Fibroblast of skin of left quadriceps (primary cell): ENCODE data around the gene HHAT.

ENCODE experiments used
- DNase-seq, 2 experiments: peaks; one replicate each; pipeline ENCODE4 v3.0.0-alpha.2; 2013; ENCODE audit warnings: low read depth in 2 of 2

Gene HHAT

DNA sequence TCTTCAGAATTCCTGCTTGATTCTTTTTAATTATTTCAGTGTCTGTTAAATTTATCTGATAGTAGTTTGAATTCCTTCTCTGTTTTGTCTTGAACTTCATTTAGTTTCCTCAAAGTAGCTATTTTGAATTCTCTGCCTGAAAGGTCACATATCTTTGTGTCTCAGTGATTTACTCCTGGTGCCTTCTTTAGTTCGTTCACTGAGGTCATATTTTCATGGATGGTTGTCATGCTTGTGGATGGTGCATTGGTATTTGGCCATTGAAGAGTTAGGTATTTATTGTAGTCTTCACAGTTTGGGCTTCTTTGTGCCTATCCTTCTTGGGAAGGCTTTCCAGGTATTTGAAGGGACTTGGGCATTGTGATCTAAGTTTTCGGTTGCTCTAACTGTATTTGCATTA is 267.9 kb downstream of the HHAT start:
- no peak for DNase-seq

DNA sequence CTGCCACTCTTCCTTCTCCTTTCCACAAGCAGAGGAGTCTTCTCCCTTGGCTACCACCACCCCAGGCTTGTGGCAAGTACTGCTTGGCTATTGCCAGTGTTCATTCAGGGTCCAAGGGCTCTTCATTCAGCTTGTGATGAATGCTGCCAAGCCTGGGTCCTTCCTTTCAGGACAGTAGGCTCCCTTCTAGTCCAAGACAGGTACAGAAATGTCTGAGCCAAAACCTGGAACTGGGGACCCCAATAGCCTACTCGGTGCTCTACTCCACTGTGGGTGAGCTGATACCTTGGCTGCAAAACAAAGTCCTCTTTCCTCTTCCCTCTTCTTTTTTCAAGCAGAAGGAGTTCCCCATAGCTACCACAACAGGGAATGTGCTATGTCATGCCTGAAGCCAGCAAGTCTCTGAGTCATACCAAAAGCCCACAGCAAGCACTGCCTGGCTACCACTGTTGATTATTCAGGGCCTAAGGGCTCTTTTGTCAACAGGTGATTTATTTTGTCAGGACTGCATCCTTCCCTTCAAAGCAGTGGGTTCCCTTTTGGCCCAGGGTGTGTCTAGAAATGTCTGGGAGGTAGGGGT is 268.9 kb downstream of the HHAT start:
- DNase-seq, result peak; percentile 84 to 86

DNA sequence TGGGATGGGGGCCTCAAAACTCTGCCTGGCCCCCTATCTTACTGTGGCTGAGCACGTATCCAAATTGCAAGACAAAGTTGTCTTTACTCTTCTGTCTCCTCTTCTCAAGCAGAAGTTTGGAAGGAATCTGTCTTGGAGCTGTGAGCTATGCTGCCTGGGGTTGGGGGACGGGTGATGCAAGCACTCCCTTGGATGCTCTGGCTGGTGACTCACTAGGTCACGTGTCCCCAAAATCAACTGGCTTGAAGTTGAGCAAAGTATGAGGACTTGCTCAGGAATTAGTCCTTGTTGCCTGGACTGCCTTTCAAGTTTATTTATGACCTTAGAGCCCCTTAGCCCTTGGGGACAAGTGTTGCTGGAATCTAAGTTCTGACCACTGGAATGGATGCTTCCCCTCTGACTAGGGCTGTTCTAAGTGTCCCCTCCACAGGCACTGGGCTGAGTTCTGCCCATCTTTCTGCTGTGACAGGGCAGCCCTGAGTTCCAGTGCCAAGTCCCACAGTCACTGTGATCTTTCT is 269.5 kb downstream of the HHAT start:
- peak; percentile 96 for DNase-seq

GRCh38 chr1:210600421-210601159 is 271.9 kb downstream of the HHAT start:
- DNase-seq, result no peak

- no peak for DNase-seq
These were observed 274.4 kb downstream of the HHAT start for GRCh38 chr1:210603123-210603522.

DNA sequence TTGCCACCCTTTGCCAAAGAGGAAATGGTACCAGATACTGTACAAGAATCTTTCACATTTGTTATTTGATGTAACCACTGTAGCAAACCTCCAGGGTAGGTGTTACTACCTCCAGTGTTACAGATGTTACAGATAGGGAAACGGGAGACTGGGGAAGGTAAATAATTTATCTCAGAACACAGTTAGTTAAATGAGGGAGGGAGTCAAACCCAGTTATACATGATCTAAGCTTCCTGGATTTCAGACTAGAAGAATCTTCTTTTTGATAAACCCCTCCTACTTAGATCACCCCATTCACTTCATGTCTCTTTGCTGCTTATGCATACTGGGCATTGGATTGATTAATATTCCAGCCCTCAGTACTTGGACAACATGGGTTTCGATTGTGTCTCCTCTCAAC is 276.4 kb downstream of the HHAT start:
- no peak for DNase-seq

DNA sequence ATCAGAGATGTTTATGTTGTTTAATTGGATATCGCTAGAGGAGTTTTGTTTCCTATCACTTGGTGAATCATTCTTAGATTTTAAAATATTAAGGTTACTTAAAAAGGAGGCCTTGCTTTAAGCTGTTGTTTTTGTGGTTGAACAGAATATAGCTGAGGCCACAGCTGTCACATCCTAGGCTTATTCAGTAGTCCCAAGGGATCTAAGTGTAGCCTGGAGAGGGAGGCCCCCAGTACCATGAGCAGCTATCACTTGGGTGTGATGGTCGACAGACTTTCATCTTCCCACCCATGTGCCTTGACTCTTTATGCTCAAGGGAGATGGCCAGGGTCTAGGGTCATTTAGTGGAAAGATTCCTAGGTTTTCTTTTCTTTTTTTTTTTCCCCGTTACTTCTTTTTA is 278.7 kb downstream of the HHAT start:
- DNase-seq, result no peak

DNA sequence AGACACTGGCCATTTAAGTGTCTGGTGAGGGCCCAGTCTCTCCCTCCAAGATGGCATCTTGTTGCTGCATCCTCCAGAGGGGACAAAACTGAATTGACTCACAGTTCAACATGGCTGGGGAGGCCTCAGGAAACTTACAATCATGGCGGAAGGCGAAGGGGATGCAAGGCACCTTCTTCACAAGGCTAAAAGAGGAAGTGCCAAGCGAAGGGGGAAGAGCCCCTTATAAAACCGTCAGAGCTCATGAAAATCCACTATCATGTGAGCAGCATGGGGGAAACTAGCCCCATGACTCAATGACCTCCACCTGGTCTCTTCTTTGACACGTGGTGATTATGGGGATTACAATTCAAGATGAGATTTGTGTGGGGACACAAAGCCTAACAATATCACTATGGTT is 280.1 kb downstream of the HHAT start:
- no peak for DNase-seq

DNA sequence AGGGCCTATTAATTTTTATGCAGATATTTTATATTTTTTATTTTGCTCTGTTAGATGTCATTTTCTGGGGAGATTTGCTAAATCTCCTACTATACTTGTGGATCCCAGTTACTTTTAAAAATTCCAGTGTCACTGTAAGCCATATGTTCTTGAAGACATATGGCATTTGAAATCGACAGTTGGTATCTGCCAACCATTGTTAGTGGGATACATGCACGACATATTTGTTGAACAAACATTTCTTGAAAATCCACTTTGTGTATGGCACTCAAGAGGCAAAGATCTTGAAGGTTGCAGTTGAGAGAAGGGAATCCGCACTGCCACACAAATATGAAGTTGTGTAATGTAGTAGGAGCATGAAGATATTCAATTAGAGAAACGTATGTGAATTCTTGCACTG is 287.7 kb downstream of the HHAT start:
- no peak for DNase-seq

DNA sequence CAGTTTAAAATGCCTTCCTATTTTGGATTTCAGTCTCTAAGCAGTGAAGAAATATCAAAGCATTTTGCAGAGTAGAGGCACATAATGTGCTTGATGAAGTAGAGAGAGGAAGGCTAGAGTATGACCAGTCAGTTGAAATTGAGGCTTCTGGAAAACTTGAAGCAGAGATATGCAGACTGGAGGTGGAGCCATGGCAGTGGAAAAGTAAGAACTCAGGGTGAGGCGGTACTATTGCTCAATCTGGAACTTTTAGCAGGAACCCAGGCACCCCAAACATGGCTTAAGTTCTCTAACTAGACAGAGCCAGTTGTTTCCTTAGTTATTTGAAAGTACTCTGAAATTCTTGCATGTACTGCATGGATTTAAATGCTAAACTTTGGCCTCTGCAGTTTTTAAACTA is 288.6 kb downstream of the HHAT start:
- DNase-seq, result no peak

GRCh38 chr1:210618369-210618768 is 289.7 kb downstream of the HHAT start:
- no peak for DNase-seq

DNA sequence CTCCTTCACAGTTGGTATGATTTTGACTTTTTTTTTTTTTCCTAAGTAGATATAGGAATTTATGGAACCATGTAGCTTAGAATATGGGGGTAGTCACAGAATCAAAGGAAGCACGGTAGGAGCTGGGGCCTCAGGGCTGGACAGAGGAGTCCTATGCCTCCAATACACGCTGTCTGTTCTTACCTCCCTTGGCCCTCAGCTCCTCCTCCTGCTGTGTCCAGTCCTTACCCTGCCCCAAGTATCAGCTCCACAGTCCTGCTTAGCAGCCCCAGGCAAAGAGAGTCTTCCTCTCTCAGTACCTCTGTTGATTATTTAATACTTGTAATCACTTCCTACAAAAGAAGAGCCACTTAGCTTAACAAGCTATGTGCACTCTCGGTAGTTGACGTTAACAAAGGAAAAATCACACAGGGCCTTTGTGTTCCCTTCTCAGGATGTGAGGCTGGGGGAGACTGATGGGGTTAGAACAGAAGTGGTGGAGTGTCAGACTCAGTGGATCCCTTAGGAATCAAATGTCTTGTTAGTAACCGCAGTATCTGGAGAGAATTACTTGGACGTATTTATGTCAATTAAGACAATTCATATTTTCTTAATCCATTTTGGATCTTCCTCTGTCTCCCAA is 292.3 kb downstream of the HHAT start:
- no peak for DNase-seq

DNA sequence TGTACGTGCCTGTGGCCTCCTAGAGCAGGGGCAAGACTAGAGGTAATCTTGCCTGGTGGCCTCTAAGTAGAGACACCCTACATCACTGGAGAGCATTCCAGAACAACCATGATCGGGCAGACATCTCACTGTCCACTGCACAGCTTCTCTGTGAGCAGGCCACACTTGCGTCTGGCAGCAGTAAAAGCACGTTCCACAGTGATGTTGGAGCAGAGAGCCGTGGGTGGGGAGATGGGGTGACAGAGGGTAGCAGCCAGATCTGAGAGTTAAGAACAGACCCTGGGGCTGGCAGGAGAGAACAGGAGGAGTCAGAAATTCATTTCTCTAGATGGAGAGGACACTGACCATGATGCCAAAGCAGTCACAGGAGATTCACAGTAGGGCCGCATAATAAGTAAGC is 293.0 kb downstream of the HHAT start:
- no peak for DNase-seq

DNA sequence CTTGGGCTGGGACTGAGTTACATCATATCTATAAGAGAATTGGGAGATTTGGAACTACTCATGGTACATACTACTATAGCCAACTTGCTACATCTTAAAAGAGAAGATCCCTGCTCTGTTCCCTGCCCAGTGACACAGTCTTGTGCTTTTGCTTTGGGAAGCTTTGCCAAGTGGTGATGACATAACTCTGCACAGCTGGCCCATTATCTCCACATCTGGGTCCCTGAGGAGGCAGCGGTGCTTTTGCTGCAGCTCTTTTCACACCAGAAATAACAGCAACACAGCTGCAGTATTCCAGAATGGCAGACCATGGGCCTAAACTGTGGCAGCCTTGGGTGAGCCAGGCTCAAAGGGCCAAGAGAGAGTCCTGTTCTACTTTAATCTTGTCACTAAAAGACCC is 296.0 kb downstream of the HHAT start:
- DNase-seq, result no peak

DNA sequence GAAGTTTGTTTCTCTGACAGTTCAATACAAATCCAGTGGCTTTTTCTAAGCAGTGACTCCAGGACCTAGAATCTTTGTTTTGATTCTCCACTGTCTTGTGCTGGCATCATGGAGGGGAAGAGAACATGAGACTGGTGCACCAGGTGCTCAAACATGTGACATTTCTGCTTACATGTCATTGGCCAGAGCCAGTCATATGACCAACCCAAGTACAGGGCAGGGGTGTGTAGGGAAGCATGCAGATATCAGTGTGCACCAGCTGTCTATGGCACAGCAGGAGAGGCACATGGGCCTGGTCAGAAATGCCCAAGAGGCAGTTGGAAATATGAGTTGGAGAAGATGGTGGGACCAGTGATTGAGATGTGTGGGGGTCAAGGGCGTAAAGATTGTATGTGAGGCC is 297.0 kb downstream of the HHAT start:
- DNase-seq, result no peak

DNA sequence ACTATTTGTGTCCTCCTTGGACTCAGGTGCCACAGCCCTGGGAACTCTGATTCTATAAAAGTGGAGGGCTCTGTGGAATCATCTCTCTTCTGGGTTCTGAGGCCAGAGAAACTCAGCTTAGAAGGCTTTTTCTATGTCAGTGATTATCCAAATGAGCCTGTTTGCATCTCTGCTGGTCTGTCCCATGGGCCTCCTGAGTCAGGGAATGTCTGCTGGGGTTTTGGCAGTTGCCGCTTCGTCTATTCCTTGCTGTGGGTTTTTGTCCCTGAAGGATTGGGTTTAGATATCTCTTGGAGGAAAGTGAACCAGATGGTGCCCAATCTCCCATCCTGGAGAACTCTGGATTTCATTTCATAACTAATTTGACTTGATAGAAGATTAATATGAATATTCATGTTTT is 297.6 kb downstream of the HHAT start:
- DNase-seq, result no peak

DNA sequence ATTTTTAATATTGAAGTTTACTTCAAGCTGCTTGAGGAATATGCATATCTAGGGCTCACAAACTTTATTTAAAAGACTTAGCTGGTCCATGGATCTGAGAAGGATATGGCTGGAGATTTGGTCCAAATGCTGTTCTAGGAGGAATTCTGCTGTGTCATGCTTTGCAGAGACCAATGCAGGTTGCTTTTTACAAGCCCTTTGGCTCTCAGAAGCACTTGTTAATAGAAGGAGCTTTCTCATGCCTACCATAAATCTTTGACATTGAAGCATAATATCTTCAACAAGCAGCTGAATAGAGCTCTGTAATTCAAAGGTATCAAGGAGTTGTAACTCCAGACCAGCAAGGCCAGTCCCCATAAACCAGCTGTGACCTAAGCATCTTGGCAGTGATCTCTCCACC is 299.1 kb downstream of the HHAT start:
- DNase-seq, result no peak

- no peak for DNase-seq
These were observed 300.6 kb downstream of the HHAT start for GRCh38 chr1:210629276-210629675.

- no peak for DNase-seq
These were observed 302.7 kb downstream of the HHAT start for GRCh38 chr1:210631399-210631798.

- DNase-seq, result no peak
These were observed 304.4 kb downstream of the HHAT start for GRCh38 chr1:210633140-210633539.

DNA sequence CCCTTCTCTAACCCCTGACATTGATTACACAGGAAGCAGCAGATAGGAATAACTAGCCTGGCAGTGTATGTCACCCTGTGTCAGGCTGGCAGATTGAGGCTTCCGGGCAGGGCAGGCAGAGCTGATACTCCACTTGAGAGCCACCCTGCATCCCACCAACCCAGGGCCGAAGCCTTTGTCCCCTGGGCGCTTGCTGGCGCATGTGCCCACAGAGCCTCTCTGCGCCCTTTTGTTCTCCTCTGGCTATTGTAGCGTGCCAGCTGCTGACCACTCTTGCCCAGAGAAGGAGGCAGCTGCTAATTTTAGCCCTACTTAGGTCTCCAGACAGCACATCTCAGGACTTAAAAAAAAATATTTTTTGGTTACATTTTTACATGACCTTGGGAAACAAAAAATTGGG is 304.9 kb downstream of the HHAT start:
- no peak for DNase-seq

DNA sequence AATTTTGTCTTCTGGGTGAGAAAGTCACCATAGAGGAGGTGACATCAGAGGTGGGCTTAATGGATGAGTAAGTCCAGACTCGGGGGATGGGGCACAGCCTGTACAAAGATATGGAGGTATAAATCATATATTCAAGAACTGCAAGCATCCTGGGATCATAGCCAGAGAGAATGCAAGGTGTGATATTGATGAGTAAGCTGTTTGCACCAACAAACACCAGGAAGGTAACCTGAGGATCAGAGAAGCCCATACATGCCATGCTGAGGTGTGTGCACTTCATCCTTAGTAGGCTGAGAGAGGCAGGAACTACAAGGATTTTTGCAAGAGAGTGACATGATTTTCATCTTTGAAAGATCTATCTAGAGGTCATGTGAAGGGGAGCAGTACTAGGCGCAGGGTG is 306.4 kb downstream of the HHAT start:
- DNase-seq, result no peak

- DNase-seq, result no peak
These were observed 312.9 kb downstream of the HHAT start for GRCh38 chr1:210641582-210641981.
